Gastroesophageal sphincter (tissue), 4 donors: ENCODE results near the gene SH3GL3. TPM values are rescaled to one million over a fixed set of nuclear protein-coding genes. Genes with fewer than 3 reads are reported as not detected.

Experiments
- ATAC-seq: fragments of 150-250 bp; one replicate; pipeline ENCODE4 v1.9.1; 2016; ENCODE audit warnings: mild to moderate bottlenecking, moderate library complexity
- H3K27ac ChIP-seq, 4 donors: fragments of 200-600 bp; sonication (generic) in 3 of 4; 1 replicate in 3 of 4; 2 replicates in 1 of 4; pipeline ENCODE4 v1.5.1; 2016 to 2019
- H3K27me3 ChIP-seq: fragments of 200-600 bp; sonication (generic); one replicate; pipeline ENCODE4 v1.5.1; 2019
- H3K36me3 ChIP-seq, 2 donors: fragments of 200-600 bp; sonication (generic); one replicate each; pipeline ENCODE4 v1.5.1; 2019; ENCODE audit warnings: control low read depth in 1 of 2
- H3K4me1 ChIP-seq, 3 donors: fragments of 200-600 bp; sonication (generic); 1 replicate in 2 of 3; 2 replicates in 1 of 3; pipeline ENCODE4 v1.5.1; 2016 to 2019; ENCODE audit warnings: control low read depth in 2 of 3
- H3K4me3 ChIP-seq, 2 donors: fragments of 200-600 bp; sonication (generic); one replicate each; pipeline ENCODE4 v1.5.1; 2019; ENCODE audit warnings: mild to moderate bottlenecking in 1 of 2, moderate library complexity in 1 of 2
- H3K9me3 ChIP-seq, 3 donors: fragments of 200-600 bp; sonication (generic); one replicate each; pipeline ENCODE4 v1.5.1; 2017 to 2019; ENCODE audit warnings: control low read depth in 2 of 3
- EP300 ChIP-seq: sonication (generic); formaldehyde crosslinking; IDR thresholded peaks from one replicate; pipeline ENCODE4 v1.6.1; 2017; ENCODE audit warnings: antibody characterized with exemption, mild to moderate bottlenecking
- POLR2A ChIP-seq, 2 donors: fragments of 450-650 bp; IDR thresholded peaks; one replicate each; pipeline ENCODE4 v1.6.1; 2017; ENCODE audit warnings: antibody characterized with exemption in 2 of 2, mild to moderate bottlenecking in 2 of 2, moderate library complexity in 1 of 2
- POLR2AphosphoS5 ChIP-seq: sonication (generic); formaldehyde crosslinking; IDR thresholded peaks from one replicate; pipeline ENCODE4 v1.6.1; 2017; ENCODE audit warnings: antibody characterized with exemption
- WGBS, 2 donors: methylation state at CpG; one replicate each; pipeline ENCODE4 v1.1.5; 2018; ENCODE audit warnings: low coverage in 1 of 2; 5-methylcytosine and 5-hydroxymethylcytosine counted together
- total RNA-seq, 4 donors: library from RNA; depleted of rRNA; stranded (reverse); fragments of >200 nt; gene quantifications; one replicate each; pipeline ENCODE4 v1.1.0, GENCODE V29; 2016
- TF ChIP-seq, protein P1 (sequence below), 4 experiments: fragments of 200-600 bp in 2 of 4; fragments of 450-650 bp in 2 of 4; sonication (generic) in 1 of 4; IDR thresholded peaks; one replicate each; pipeline ENCODE4 v1.5.1; 2017 to 2019; ENCODE audit warnings: antibody characterized with exemption in 4 of 4, mild to moderate bottlenecking in 2 of 4, moderate library complexity in 2 of 4

The SH3GL3 gene
- total RNA-seq, 4 donors from 2014 or later = 0.31 to 0.94 TPM; not detected in 2

DNA sequence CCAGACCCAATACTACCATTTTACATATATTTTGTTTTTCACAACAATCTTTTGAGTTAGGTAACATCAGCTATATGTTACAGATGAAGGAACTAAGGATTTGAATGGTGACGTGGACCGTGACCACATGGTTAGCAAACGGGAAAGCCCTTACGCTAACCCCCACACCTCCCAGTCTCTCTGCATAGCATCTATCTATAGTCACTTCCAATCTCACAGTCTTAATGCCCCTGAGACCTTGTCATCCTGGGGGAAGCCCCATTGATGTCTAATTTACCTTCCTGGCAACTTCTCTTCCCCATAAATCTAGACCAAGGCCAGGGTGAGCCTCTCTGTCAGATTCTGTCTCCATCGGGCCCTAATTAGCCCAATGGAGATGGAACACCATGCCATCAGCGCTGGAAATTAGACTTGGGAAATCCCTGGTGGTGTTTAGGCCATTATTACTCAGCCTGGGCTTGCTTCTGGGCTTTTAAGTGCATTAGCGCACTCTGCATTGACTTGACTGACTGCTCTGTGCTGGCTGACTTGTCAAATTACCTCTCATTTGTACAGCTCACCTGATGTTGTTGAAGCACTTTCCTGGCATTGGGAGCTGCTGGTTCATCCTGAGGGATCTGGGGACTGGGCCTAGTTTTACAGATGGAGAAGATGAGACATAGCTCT lies 34.0 kb upstream of the SH3GL3 start:
- no peak for ATAC-seq
- H3K27me3 ChIP-seq = peaks cover 24% of the 10 kb centered on the region
- WGBS, 2 donors = 87 to 93% methylated on average over 7 of the region's 7 CpGs
- no peaks in the 10 kb centered on the region for H3K36me3 ChIP-seq
- H3K4me1 ChIP-seq = no peaks in the 10 kb centered on the region
- no peaks in the 10 kb centered on the region for H3K9me3 ChIP-seq
- TF ChIP-seq, protein P1, sequence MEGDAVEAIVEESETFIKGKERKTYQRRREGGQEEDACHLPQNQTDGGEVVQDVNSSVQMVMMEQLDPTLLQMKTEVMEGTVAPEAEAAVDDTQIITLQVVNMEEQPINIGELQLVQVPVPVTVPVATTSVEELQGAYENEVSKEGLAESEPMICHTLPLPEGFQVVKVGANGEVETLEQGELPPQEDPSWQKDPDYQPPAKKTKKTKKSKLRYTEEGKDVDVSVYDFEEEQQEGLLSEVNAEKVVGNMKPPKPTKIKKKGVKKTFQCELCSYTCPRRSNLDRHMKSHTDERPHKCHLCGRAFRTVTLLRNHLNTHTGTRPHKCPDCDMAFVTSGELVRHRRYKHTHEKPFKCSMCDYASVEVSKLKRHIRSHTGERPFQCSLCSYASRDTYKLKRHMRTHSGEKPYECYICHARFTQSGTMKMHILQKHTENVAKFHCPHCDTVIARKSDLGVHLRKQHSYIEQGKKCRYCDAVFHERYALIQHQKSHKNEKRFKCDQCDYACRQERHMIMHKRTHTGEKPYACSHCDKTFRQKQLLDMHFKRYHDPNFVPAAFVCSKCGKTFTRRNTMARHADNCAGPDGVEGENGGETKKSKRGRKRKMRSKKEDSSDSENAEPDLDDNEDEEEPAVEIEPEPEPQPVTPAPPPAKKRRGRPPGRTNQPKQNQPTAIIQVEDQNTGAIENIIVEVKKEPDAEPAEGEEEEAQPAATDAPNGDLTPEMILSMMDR (IDR thresholded peaks at IDR 0.05) = no peak
- no peak for TF ChIP-seq POLR2AphosphoS5
- TF ChIP-seq EP300 = no peak
- TF ChIP-seq POLR2A (IDR thresholded peaks at IDR 0.05) = no peak
- H3K27ac ChIP-seq = no peak overlapping the region
- H3K4me3 ChIP-seq = no peak overlapping the region

DNA sequence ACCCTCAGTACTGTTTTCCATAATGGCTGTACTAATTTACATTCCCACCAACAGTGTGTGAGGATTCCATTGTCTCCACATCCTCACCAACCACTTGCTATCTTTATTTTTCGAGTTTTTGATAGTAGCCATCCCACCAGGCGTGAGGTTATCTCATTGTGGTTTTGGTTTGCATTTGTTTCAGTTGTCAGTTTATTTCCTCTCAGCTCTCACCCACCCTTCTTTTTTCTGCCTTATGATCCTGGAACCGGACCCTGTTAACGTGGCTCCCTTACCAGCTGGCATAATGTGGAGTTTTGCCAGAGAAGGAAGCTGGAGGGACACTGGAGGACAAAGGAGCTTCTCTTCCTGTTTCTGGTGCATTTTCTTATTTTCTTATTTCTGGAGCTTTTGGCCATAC lies 25.1 kb upstream of the SH3GL3 start:
- peaks cover 41% of the 10 kb centered on the region for H3K27me3 ChIP-seq
- H3K9me3 ChIP-seq = no peaks in the 10 kb centered on the region
- H3K4me1 ChIP-seq = no peaks in the 10 kb centered on the region
- no peak for ATAC-seq
- TF ChIP-seq POLR2AphosphoS5 (no peak), EP300 (no peak), POLR2A (IDR thresholded peaks at IDR 0.05) (no peak)
- TF ChIP-seq, protein P1 (IDR thresholded peaks at IDR 0.05) = no peak
- no peak overlapping the region for H3K4me3 ChIP-seq
- H3K27ac ChIP-seq = no peak overlapping the region
- H3K36me3 ChIP-seq = no peaks in the 10 kb centered on the region
- WGBS, 2 donors = 70 to 100% methylated on average over 2 to 4 of the region's 4 CpGs

DNA sequence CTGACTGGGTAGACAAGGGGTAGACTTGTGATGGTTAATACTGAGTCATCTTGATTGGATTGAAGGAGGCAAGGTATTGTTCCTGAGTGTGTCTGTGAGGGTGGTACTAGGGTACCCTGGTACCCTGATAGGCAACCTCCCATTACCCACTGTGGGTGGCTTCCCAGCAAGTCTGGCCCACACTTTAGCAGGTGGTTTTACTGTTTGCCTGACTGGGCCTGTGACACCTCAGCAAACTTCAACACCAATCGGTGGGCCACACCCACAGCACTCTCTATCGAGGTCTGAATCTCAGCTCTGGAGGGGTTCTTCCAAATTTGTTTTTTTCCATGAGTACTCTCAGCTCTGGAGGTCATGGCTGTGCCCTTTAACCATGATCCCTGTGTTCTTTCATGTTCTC lies 24.6 kb upstream of the SH3GL3 start:
- WGBS, 2 donors = 47 to 66% methylated on average over 2 of the region's 2 CpGs
- ATAC-seq = no peak
- no peaks in the 10 kb centered on the region for H3K4me1 ChIP-seq
- no peak overlapping the region for H3K27ac ChIP-seq
- TF ChIP-seq EP300 (no peak), POLR2AphosphoS5 (no peak)
- TF ChIP-seq, protein P1 (IDR thresholded peaks at IDR 0.05) = no peak
- peaks cover 45% of the 10 kb centered on the region for H3K27me3 ChIP-seq
- no peak overlapping the region for H3K4me3 ChIP-seq
- H3K36me3 ChIP-seq = no peaks in the 10 kb centered on the region
- H3K9me3 ChIP-seq = no peaks in the 10 kb centered on the region

DNA sequence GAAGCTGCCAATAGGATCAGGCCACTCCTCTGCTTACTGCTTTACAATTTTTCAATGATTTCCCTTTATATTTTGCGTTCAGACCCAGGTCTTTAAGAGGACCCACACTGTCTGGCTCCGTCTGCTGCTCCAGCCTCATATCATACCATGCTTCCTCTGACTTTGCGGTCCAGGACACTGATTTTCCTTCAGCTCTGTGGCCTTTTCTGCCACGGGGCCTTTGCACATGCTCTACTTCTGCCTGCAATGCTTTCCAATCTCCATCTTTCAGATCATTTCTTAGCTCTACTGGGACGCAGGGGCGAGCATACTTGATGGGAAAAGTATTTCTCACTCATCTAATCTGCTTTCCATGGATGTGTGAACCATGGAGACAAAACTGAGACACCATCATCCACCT lies 23.0 kb upstream of the SH3GL3 start:
- ATAC-seq = no peak
- Histone ChIP-seq H3K27ac (no peak overlapping the region), H3K4me1 (no peaks in the 10 kb centered on the region), H3K27me3 (peaks cover 47% of the 10 kb centered on the region), H3K9me3 (peaks cover 0 to 12% (median 0%) of the 10 kb centered on the region in 3 donors), H3K4me3 (no peak overlapping the region), H3K36me3 (no peaks in the 10 kb centered on the region)
- TF ChIP-seq POLR2AphosphoS5 (no peak), EP300 (no peak), POLR2A (IDR thresholded peaks at IDR 0.05) (no peak)
- TF ChIP-seq, protein P1 (IDR thresholded peaks at IDR 0.05) = no peak
- 81 to 93% methylated on average over 3 to 6 of the region's 6 CpGs for WGBS, 2 donors

DNA sequence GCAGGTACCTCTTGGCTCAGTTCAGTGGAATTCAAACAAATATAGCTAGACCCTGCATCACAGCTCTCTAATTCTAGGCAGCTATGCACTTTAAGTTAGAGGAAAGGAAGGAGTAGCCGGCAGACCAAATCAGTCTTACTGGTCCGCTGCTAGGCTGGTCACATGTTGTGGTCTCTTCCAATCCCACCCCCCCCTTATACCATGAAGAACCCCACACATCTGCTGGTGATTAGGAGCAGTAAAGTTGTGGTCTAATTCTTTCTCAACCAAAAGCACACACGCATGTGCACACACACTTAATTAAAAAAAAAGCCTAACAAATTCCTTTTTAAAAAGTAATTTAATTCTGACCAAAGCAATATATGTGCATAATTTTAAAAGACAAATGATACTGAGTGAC lies 16.7 kb upstream of the SH3GL3 start:
- no peak for TF ChIP-seq POLR2A (IDR thresholded peaks at IDR 0.05)
- TF ChIP-seq, protein P1 (IDR thresholded peaks at IDR 0.05) = no peak
- Histone ChIP-seq H3K27me3 (peaks cover 22% of the 10 kb centered on the region), H3K4me1 (no peaks in the 10 kb centered on the region), H3K36me3 (no peaks in the 10 kb centered on the region), H3K9me3 (peaks cover 0 to 13% (median 0%) of the 10 kb centered on the region in 3 donors), H3K27ac (no peak overlapping the region), H3K4me3 (no peak overlapping the region)
- no peak for ATAC-seq
- WGBS, 2 donors = 50 to 52% methylated on average over 2 of the region's 3 CpGs
